ENCODE measurements around the gene LPA. TPM values are rescaled to one million over a fixed set of nuclear protein-coding genes. Genes with fewer than 3 reads are reported as not detected.
"Not testable (repeated sequence)": the region's sequence is repeated elsewhere in the genome, so short reads cannot be mapped to it uniquely, and the experiment has no call there.

The LPA gene, protein sequence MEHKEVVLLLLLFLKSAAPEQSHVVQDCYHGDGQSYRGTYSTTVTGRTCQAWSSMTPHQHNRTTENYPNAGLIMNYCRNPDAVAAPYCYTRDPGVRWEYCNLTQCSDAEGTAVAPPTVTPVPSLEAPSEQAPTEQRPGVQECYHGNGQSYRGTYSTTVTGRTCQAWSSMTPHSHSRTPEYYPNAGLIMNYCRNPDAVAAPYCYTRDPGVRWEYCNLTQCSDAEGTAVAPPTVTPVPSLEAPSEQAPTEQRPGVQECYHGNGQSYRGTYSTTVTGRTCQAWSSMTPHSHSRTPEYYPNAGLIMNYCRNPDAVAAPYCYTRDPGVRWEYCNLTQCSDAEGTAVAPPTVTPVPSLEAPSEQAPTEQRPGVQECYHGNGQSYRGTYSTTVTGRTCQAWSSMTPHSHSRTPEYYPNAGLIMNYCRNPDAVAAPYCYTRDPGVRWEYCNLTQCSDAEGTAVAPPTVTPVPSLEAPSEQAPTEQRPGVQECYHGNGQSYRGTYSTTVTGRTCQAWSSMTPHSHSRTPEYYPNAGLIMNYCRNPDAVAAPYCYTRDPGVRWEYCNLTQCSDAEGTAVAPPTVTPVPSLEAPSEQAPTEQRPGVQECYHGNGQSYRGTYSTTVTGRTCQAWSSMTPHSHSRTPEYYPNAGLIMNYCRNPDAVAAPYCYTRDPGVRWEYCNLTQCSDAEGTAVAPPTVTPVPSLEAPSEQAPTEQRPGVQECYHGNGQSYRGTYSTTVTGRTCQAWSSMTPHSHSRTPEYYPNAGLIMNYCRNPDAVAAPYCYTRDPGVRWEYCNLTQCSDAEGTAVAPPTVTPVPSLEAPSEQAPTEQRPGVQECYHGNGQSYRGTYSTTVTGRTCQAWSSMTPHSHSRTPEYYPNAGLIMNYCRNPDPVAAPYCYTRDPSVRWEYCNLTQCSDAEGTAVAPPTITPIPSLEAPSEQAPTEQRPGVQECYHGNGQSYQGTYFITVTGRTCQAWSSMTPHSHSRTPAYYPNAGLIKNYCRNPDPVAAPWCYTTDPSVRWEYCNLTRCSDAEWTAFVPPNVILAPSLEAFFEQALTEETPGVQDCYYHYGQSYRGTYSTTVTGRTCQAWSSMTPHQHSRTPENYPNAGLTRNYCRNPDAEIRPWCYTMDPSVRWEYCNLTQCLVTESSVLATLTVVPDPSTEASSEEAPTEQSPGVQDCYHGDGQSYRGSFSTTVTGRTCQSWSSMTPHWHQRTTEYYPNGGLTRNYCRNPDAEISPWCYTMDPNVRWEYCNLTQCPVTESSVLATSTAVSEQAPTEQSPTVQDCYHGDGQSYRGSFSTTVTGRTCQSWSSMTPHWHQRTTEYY (N-terminal part only)
- total RNA-seq (0.14 TPM), polyA plus RNA-seq (0.05 TPM)
- long read RNA-seq, donor 1, result 0 reads
- long read RNA-seq, donor 2, result 0 reads
- long read RNA-seq, donor 3, result 0 reads
- long read RNA-seq, donor 4, result 0 reads
- long read RNA-seq, donor 5, result 0 reads
- long read RNA-seq, donor 6, result 0 reads
- long read RNA-seq, donor 7, result 0 reads
- long read RNA-seq, donor 8, result 0 reads
- long read RNA-seq, donor 9, result 0 reads
- long read RNA-seq, donor 10, result 0 reads

GRCh38 chr6:160664198-160664597 lies at the start of gene LPA:
Gene LPA (minus strand): TSS chr6:160664275. CDS start chr6:160664214, 61 bp downstream.
- not testable (repeated sequence) for H3K27ac ChIP-seq (ENCODE audit: low read depth in 1 of 2, low read length in 1 of 2); H3K4me3 ChIP-seq (ENCODE audit: low read length in 2 of 2); H3K36me3 ChIP-seq (ENCODE audit: control insufficient read depth in 2 of 2, insufficient read depth in 2 of 2, low read length in 1 of 2); H3K27me3 ChIP-seq (ENCODE audit: control insufficient read depth in 2 of 2, insufficient read depth in 1 of 2, low read length in 1 of 2); H3K4me1 ChIP-seq (ENCODE audit: control insufficient read depth in 2 of 2, insufficient read depth in 2 of 2, low read length in 2 of 2); DNase-seq (ENCODE audit: low read depth in 6 of 9, low spot score in 9 of 9); H3K9me3 ChIP-seq (ENCODE audit: control insufficient read depth in 2 of 2, insufficient read depth in 1 of 2, low read length in 1 of 2)
- 100% methylated on average over 1 of the region's 1 CpG for WGBS

GRCh38 chr6:160708993-160709392 lies 44.9 kb upstream of the LPA start:
- H3K4me1 ChIP-seq (ENCODE audit: control insufficient read depth in 2 of 2, insufficient read depth in 2 of 2, low read length in 2 of 2); DNase-seq (ENCODE audit: low read depth in 6 of 9, low spot score in 9 of 9); H3K27me3 ChIP-seq (ENCODE audit: control insufficient read depth in 2 of 2, insufficient read depth in 1 of 2, low read length in 1 of 2); H3K9me3 ChIP-seq (ENCODE audit: control insufficient read depth in 2 of 2, insufficient read depth in 1 of 2, low read length in 1 of 2); H3K36me3 ChIP-seq (ENCODE audit: control insufficient read depth in 2 of 2, insufficient read depth in 2 of 2, low read length in 1 of 2); H3K27ac ChIP-seq (ENCODE audit: low read depth in 1 of 2, low read length in 1 of 2); H3K4me3 ChIP-seq (ENCODE audit: low read length in 2 of 2): not testable (repeated sequence)

- DNase-seq (ENCODE audit: low read depth in 6 of 9, low spot score in 9 of 9); H3K4me1 ChIP-seq (ENCODE audit: control insufficient read depth in 2 of 2, insufficient read depth in 2 of 2, low read length in 2 of 2); H3K27me3 ChIP-seq (ENCODE audit: control insufficient read depth in 2 of 2, insufficient read depth in 1 of 2, low read length in 1 of 2); H3K27ac ChIP-seq (ENCODE audit: low read depth in 1 of 2, low read length in 1 of 2); H3K36me3 ChIP-seq (ENCODE audit: control insufficient read depth in 2 of 2, insufficient read depth in 2 of 2, low read length in 1 of 2); H3K4me3 ChIP-seq (ENCODE audit: low read length in 2 of 2); H3K9me3 ChIP-seq (ENCODE audit: control insufficient read depth in 2 of 2, insufficient read depth in 1 of 2, low read length in 1 of 2): not testable (repeated sequence)
- 94% methylated on average over 7 of the region's 7 CpGs for WGBS
Measured at GRCh38 chr6:160704688-160705087, 40.6 kb upstream of the LPA start.

DNA sequence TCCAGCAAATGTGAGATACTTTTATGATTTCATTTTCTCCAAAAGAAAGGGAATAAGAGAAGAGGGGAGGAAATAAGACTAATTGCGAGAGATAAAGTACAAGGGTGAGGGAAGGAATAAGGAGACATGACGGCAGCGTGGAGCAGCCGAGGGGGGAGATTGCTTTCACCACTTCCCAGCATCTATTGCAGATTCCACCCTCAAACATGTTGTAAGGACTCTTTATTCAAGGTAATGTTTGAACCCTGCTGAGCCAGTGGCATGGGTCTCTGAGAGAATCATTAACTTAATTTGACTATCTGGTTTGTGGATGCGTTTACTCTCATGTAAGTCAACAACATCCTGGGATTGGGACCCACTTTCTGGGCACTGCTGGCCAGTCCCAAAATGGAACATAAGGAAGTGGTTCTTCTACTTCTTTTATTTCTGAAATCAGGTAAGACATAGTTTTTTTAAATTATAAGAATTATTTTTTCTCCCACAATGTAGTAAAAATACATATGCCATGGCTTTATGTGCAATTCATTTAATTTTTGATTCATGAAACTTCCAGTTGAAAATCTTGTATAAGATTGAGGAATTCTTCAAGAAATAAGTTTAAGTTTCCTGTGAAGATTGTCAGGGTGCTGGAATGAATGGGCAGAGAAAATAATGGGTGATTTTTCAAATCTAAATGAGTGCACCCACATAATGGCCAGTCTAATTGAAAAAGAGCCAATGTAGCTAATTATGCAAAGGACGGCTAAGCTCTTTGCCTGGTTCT lies 38.0 kb upstream of the LPA start, which contains the start of gene PLG:
PLG (plus strand) TSS at position 327 of the 763 bp plus-strand sequence; CDS start at position 388, 61 bp downstream.
- not testable (repeated sequence) for H3K4me1 ChIP-seq (ENCODE audit: control insufficient read depth in 2 of 2, insufficient read depth in 2 of 2, low read length in 2 of 2); H3K27me3 ChIP-seq (ENCODE audit: control insufficient read depth in 2 of 2, insufficient read depth in 1 of 2, low read length in 1 of 2); DNase-seq (ENCODE audit: low read depth in 6 of 9, low spot score in 9 of 9); H3K9me3 ChIP-seq (ENCODE audit: control insufficient read depth in 2 of 2, insufficient read depth in 1 of 2, low read length in 1 of 2); H3K36me3 ChIP-seq (ENCODE audit: control insufficient read depth in 2 of 2, insufficient read depth in 2 of 2, low read length in 1 of 2); H3K27ac ChIP-seq (ENCODE audit: low read depth in 1 of 2, low read length in 1 of 2); H3K4me3 ChIP-seq (ENCODE audit: low read length in 2 of 2)
- WGBS, result 96% methylated on average over 6 of the region's 6 CpGs

DNA sequence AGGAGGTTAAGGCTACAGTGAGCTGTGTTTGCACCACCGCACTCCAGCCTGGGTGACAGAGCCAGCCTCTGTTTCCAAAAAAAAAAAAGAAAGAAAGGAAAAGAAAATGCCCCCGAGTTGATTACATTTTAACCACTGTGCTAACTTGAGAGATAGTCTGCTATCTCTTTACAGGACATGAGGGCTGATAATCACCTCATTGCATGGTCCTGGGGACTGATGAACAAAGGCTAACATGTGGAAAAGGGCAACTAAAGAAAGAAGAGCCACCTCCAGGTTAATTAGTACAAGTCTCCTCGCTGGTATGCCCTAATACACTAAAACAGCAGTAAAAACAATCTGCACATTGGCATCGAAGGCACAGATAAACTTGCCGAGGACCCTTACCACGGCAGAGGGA lies 33.8 kb upstream of the LPA start:
- no peaks in the 10 kb centered on the region for H3K4me1 ChIP-seq (ENCODE audit: control insufficient read depth in 2 of 2, insufficient read depth in 2 of 2, low read length in 2 of 2)
- 91% methylated on average over 6 of the region's 6 CpGs for WGBS

GRCh38 chr6:160696884-160697283 lies 32.8 kb upstream of the LPA start:
- not testable (repeated sequence) for H3K4me3 ChIP-seq (ENCODE audit: low read length in 2 of 2); DNase-seq (ENCODE audit: low read depth in 6 of 9, low spot score in 9 of 9); H3K4me1 ChIP-seq (ENCODE audit: control insufficient read depth in 2 of 2, insufficient read depth in 2 of 2, low read length in 2 of 2); H3K9me3 ChIP-seq (ENCODE audit: control insufficient read depth in 2 of 2, insufficient read depth in 1 of 2, low read length in 1 of 2); H3K27me3 ChIP-seq (ENCODE audit: control insufficient read depth in 2 of 2, insufficient read depth in 1 of 2, low read length in 1 of 2); H3K27ac ChIP-seq (ENCODE audit: low read depth in 1 of 2, low read length in 1 of 2); H3K36me3 ChIP-seq (ENCODE audit: control insufficient read depth in 2 of 2, insufficient read depth in 2 of 2, low read length in 1 of 2)
- WGBS, result 88% methylated on average over 3 of the region's 3 CpGs

More for the DNA sequence above, 33.8 kb upstream of the LPA start:
- Histone ChIP-seq H3K27ac (ENCODE audit: low read depth in 1 of 2, low read length in 1 of 2) (no peak overlapping the region), H3K4me3 (ENCODE audit: low read length in 2 of 2) (no peak overlapping the region), H3K9me3 (ENCODE audit: control insufficient read depth in 2 of 2, insufficient read depth in 1 of 2, low read length in 1 of 2) (no peaks in the 10 kb centered on the region), H3K27me3 (ENCODE audit: control insufficient read depth in 2 of 2, insufficient read depth in 1 of 2, low read length in 1 of 2) (no peaks in the 10 kb centered on the region), H3K36me3 (ENCODE audit: control insufficient read depth in 2 of 2, insufficient read depth in 2 of 2, low read length in 1 of 2) (no peaks in the 10 kb centered on the region)
- no peak for DNase-seq (ENCODE audit: low read depth in 6 of 9, low spot score in 9 of 9)

DNA sequence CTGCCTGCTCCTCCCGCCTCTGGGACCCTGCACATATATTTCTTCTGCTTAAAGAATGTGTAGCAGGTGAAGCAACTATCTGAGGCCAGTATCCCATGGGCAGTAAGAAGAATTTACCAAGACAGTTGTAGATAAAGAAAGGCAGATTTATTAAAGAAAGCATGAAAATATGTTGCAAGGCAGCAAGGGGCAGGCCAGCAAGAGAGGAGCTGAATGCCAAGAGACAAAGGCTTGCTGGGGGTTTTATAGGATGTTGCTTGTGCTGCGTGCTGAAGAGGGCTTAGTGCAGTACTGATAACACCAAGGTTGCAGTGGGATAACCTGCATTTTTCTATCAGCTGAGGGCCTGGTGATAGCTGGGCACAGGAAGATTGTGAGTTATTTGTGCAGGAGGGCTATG lies 31.5 kb upstream of the LPA start:
- H3K4me3 ChIP-seq (ENCODE audit: low read length in 2 of 2), result not testable (repeated sequence)
- 83% methylated on average over 2 of the region's 2 CpGs for WGBS

GRCh38 chr6:160695025-160695424 lies 30.9 kb upstream of the LPA start:
- not testable (repeated sequence) for H3K4me3 ChIP-seq (ENCODE audit: low read length in 2 of 2); H3K9me3 ChIP-seq (ENCODE audit: control insufficient read depth in 2 of 2, insufficient read depth in 1 of 2, low read length in 1 of 2); H3K27me3 ChIP-seq (ENCODE audit: control insufficient read depth in 2 of 2, insufficient read depth in 1 of 2, low read length in 1 of 2); DNase-seq (ENCODE audit: low read depth in 6 of 9, low spot score in 9 of 9); H3K36me3 ChIP-seq (ENCODE audit: control insufficient read depth in 2 of 2, insufficient read depth in 2 of 2, low read length in 1 of 2); H3K27ac ChIP-seq (ENCODE audit: low read depth in 1 of 2, low read length in 1 of 2); H3K4me1 ChIP-seq (ENCODE audit: control insufficient read depth in 2 of 2, insufficient read depth in 2 of 2, low read length in 2 of 2)

More for the DNA sequence above, 31.5 kb upstream of the LPA start:
- not testable (repeated sequence) for H3K36me3 ChIP-seq (ENCODE audit: control insufficient read depth in 2 of 2, insufficient read depth in 2 of 2, low read length in 1 of 2); H3K4me1 ChIP-seq (ENCODE audit: control insufficient read depth in 2 of 2, insufficient read depth in 2 of 2, low read length in 2 of 2); H3K27me3 ChIP-seq (ENCODE audit: control insufficient read depth in 2 of 2, insufficient read depth in 1 of 2, low read length in 1 of 2); H3K27ac ChIP-seq (ENCODE audit: low read depth in 1 of 2, low read length in 1 of 2); H3K9me3 ChIP-seq (ENCODE audit: control insufficient read depth in 2 of 2, insufficient read depth in 1 of 2, low read length in 1 of 2); DNase-seq (ENCODE audit: low read depth in 6 of 9, low spot score in 9 of 9)

Data from thymus (tissue), 14 donors.